ENCODE data around the gene CDH19. TPM values are rescaled to one million over a fixed set of nuclear protein-coding genes. Genes with fewer than 3 reads are reported as not detected.
A peak's percentile ranks its signal among the peaks of the same experiment; 100 is the strongest.
"Not testable (repeated sequence)": the region's sequence is repeated elsewhere in the genome, so short reads cannot be mapped to it uniquely, and the experiment has no call there.

Gene CDH19
- total RNA-seq, 2 donors from 2014 or later = not detected

GRCh38 chr18:66511792-66512191 lies 92.1 kb downstream of the CDH19 start:
- Mint-ChIP-seq H3K36me3 (no peaks in the 10 kb centered on the region), H3K27ac (no peak overlapping the region), H3K9me3 (peaks cover 0 to 5% of the 10 kb centered on the region in 2 donors)
- DNase-seq (ENCODE audit: low spot score in 2 of 2) (no peak), ATAC-seq (no peak)

- no peak for ATAC-seq
- Mint-ChIP-seq H3K9me3 (peaks cover 0 to 3% of the 10 kb centered on the region in 2 donors), H3K36me3 (no peaks in the 10 kb centered on the region), H3K27ac (no peak overlapping the region)
- no peak for DNase-seq (ENCODE audit: low spot score in 2 of 2)
These were observed 92.6 kb downstream of the CDH19 start for GRCh38 chr18:66511289-66511688.

- H3K9me3 Mint-ChIP-seq = peaks cover 3% of the 10 kb centered on the region in 2 donors
- no peak overlapping the region for H3K27ac Mint-ChIP-seq
- ATAC-seq (no peak), DNase-seq (ENCODE audit: low spot score in 2 of 2) (no peak)
- H3K36me3 Mint-ChIP-seq = no peaks in the 10 kb centered on the region
These were observed 93.4 kb downstream of the CDH19 start for GRCh38 chr18:66510357-66511045.

- Mint-ChIP-seq H3K27ac (no peak overlapping the region), H3K9me3 (peaks cover 3 to 7% of the 10 kb centered on the region in 2 donors), H3K36me3 (no peaks in the 10 kb centered on the region)
- DNase-seq (ENCODE audit: low spot score in 2 of 2) = no peak
- no peak for ATAC-seq
These were observed 95.0 kb downstream of the CDH19 start for GRCh38 chr18:66508937-66509336.

GRCh38 chr18:66506178-66506577 lies 97.7 kb downstream of the CDH19 start:
- Mint-ChIP-seq H3K27ac (no peak overlapping the region), H3K36me3 (no peaks in the 10 kb centered on the region), H3K9me3 (peaks cover 6 to 8% of the 10 kb centered on the region in 2 donors)
- ATAC-seq (no peak), DNase-seq (ENCODE audit: low spot score in 2 of 2) (no peak)

GRCh38 chr18:66497351-66497750 lies 106.5 kb downstream of the CDH19 start:
- no peak for DNase-seq (ENCODE audit: low spot score in 2 of 2)
- no peak for ATAC-seq
- H3K27ac Mint-ChIP-seq = no peak overlapping the region
- no peaks in the 10 kb centered on the region for H3K36me3 Mint-ChIP-seq
- H3K9me3 Mint-ChIP-seq = peaks cover 4 to 13% of the 10 kb centered on the region in 2 donors

GRCh38 chr18:66495844-66496243 lies 108.0 kb downstream of the CDH19 start:
- Mint-ChIP-seq H3K27ac (no peak overlapping the region), H3K36me3 (no peaks in the 10 kb centered on the region), H3K9me3 (peaks cover 0 to 8% of the 10 kb centered on the region in 2 donors)
- ATAC-seq = peak in 1 of 2 donors; percentile 44
- DNase-seq (ENCODE audit: low spot score in 2 of 2) = no peak

- peaks cover 5 to 11% of the 10 kb centered on the region in 2 donors for H3K9me3 Mint-ChIP-seq
- no peaks in the 10 kb centered on the region for H3K36me3 Mint-ChIP-seq
- H3K27ac Mint-ChIP-seq = no peak overlapping the region
- DNase-seq (ENCODE audit: low spot score in 2 of 2) (no peak), ATAC-seq (no peak)
These were observed 130.0 kb downstream of the CDH19 start for GRCh38 chr18:66473882-66474281.

GRCh38 chr18:66466184-66466583 lies 137.7 kb downstream of the CDH19 start:
- ATAC-seq; H3K27ac Mint-ChIP-seq; DNase-seq (ENCODE audit: low spot score in 2 of 2); H3K36me3 Mint-ChIP-seq: not testable (repeated sequence)
- peaks cover 8 to 16% of the 10 kb centered on the region in 2 donors for H3K9me3 Mint-ChIP-seq

GRCh38 chr18:66461344-66461743 lies 142.5 kb downstream of the CDH19 start:
- H3K9me3 Mint-ChIP-seq = peaks cover 11 to 19% of the 10 kb centered on the region in 2 donors
- ATAC-seq (no peak), DNase-seq (ENCODE audit: low spot score in 2 of 2) (no peak)
- H3K36me3 Mint-ChIP-seq = no peaks in the 10 kb centered on the region
- H3K27ac Mint-ChIP-seq = no peak overlapping the region

- no peak for DNase-seq (ENCODE audit: low spot score in 2 of 2)
- Mint-ChIP-seq H3K36me3 (no peaks in the 10 kb centered on the region), H3K9me3 (peaks cover 21 to 24% of the 10 kb centered on the region in 2 donors), H3K27ac (no peak overlapping the region)
- no peak for ATAC-seq
These were observed 146.6 kb downstream of the CDH19 start for GRCh38 chr18:66457245-66457644.

Data from activated naive CD4-positive, alpha-beta T cell treated with anti-CD3 and anti-CD28 coated beads, Interleukin-2, amount 50 U/mL, for 72 hours (primary cell).